Naive thymus-derived CD8-positive, alpha-beta T cell (primary cell): ENCODE results near the gene MIP. TPM values are rescaled to one million over a fixed set of nuclear protein-coding genes. Genes with fewer than 3 reads are reported as not detected.
"Not testable (repeated sequence)": the region's sequence is repeated elsewhere in the genome, so short reads cannot be mapped to it uniquely, and the experiment has no call there.

ENCODE experiments used
- ATAC-seq, 2 donors: fragments of 150-1000 bp; cut with Tn5 transposase in 1 of 2; sonication (Bioruptor Pico), chemical (Tn5 transposase) in 1 of 2; 1 replicate in 1 of 2; 2 replicates in 1 of 2; pipeline ENCODE4 v1.10.0; 2021; ENCODE audit warnings: mild to moderate bottlenecking in 2 of 2, moderate library complexity in 2 of 2
- POLR2A ChIA-PET: fragments of 350-600 bp; sonication (Branson Sonifier 250); formaldehyde crosslinking; loops from one replicate; lab custom pipeline; 2021; ENCODE audit warnings: antibody characterized with exemption; lab: Charles Lee
- DNase-seq, 10 donors: peaks; one replicate each; pipeline versions ENCODE4 v3.0.0 to v3.0.0-alpha.2; 2020 to 2022
- H3K27ac Mint-ChIP-seq, 10 donors: one replicate each; pipeline ENCODE4 v1.8.0; 2020 to 2022; ENCODE audit warnings: mild to moderate bottlenecking in 10 of 10, mixed read lengths in 10 of 10, moderate library complexity in 4 of 10, inconsistent platforms in 1 of 10
- H3K27me3 Mint-ChIP-seq, 5 donors: one replicate each; pipeline ENCODE4 v1.8.0; 2021 to 2022; ENCODE audit warnings: mixed read lengths in 5 of 5
- H3K36me3 Mint-ChIP-seq, 3 donors: one replicate each; pipeline ENCODE4 v1.8.0; 2020 to 2022; ENCODE audit warnings: mixed read lengths in 3 of 3, mild to moderate bottlenecking in 2 of 3, inconsistent platforms in 1 of 3
- H3K4me1 Mint-ChIP-seq, 4 donors: one replicate each; pipeline ENCODE4 v1.8.0; 2021 to 2022; ENCODE audit warnings: mixed read lengths in 4 of 4
- H3K4me3 Mint-ChIP-seq, 10 donors: one replicate each; pipeline ENCODE4 v1.8.0; 2020 to 2022; ENCODE audit warnings: mild to moderate bottlenecking in 10 of 10, mixed read lengths in 10 of 10, moderate library complexity in 6 of 10, inconsistent platforms in 1 of 10
- H3K9me3 Mint-ChIP-seq, 9 donors: one replicate each; pipeline ENCODE4 v1.8.0; 2020 to 2022; ENCODE audit warnings: mixed read lengths in 9 of 9, mild to moderate bottlenecking in 3 of 9, inconsistent platforms in 1 of 9, moderate library complexity in 1 of 9
- polyA plus RNA-seq, 3 donors: library from polyadenylated mRNA; unstranded; fragments of 300-500 nt; fragmentation: Illumina TruSeq; gene quantifications; one replicate each; pipeline ENCODE4 v1.2.3, GENCODE V29; 2021
- total RNA-seq, 8 experiments: library from RNA in 2 of 8; stranded (reverse) in 2 of 8; gene quantifications; one replicate each; pipeline ENCODE4 v1.2.3 and lab custom pipeline; 2021 to 2026

MIP gene
- total and polyA plus RNA-seq, 5 experiments from 2014 or later: not detected

DNA sequence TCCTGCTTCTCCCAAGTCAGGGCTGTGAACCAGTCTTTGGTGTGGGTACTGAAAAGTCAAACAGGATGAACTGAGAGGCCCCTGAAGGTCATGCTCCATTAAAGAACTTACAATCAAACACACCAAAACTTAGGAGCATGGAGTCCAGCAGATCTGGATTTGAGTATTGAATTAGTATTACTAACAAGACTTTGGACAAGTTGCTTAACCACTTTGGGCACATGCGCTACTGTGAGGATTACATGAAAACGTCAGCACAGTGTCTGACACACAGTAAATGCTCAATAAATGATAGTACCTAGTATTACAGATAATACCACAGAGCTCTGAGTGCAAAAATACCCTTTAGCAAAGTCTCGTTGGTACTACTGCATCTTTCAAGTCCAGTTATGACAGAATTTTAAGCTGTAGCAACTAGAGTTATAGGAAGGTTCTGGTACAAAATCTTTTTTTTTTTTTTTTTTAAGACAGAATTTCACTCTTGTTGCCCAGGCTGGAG is 28.5 kb downstream of the MIP start:
- Mint-ChIP-seq H3K27ac (no peak overlapping the region), H3K36me3 (peaks cover 2 to 13% (median 11%) of the 10 kb centered on the region in 3 donors), H3K27me3 (no peaks in the 10 kb centered on the region), H3K4me3 (no peak overlapping the region), H3K9me3 (no peaks in the 10 kb centered on the region), H3K4me1 (peaks cover 8 to 14% (median 10%) of the 10 kb centered on the region in 4 donors)
- no peak for ATAC-seq
- no peak for DNase-seq
- POLR2A ChIA-PET: interaction anchor here (0.5 to 0.7 kb wide), 3 partner anchors 16 to 131 kb away, joined by 3 read pairs; no protein-coding TSS in a partner anchor

GRCh38 chr12:56425193-56425592 is 29.3 kb downstream of the MIP start:
- peak in 2 of 10 donors; percentile 17 to 26 for DNase-seq
- peak overlapping the region in 4 of 10 donors; percentile 12 to 48 (median 28) for H3K4me3 Mint-ChIP-seq
- peaks cover 8 to 14% (median 10%) of the 10 kb centered on the region in 4 donors for H3K4me1 Mint-ChIP-seq
- peak overlapping the region; percentile 1 to 93 (median 78) for H3K27ac Mint-ChIP-seq
- H3K27me3 Mint-ChIP-seq: no peaks in the 10 kb centered on the region
- peak; percentile 75 to 79 for ATAC-seq
- no peaks in the 10 kb centered on the region for H3K9me3 Mint-ChIP-seq
- peaks cover 3 to 15% (median 15%) of the 10 kb centered on the region in 3 donors for H3K36me3 Mint-ChIP-seq
- POLR2A ChIA-PET: interaction anchor here (0.5 to 1.0 kb wide), 2 partner anchors 17 to 117 kb away, joined by 3 read pairs; no protein-coding TSS in a partner anchor

GRCh38 chr12:56420411-56420810 is 34.0 kb downstream of the MIP start:
- Mint-ChIP-seq H3K36me3 (peaks cover 3 to 17% (median 10%) of the 10 kb centered on the region in 3 donors), H3K9me3 (no peaks in the 10 kb centered on the region), H3K4me1 (peaks cover 6 to 9% (median 9%) of the 10 kb centered on the region in 4 donors), H3K27me3 (no peaks in the 10 kb centered on the region), H3K4me3 (no peak overlapping the region), H3K27ac (peak overlapping the region in 1 of 10 donors; percentile 16)
- POLR2A ChIA-PET: no interaction called here
- no peak for ATAC-seq
- DNase-seq: no peak

- Mint-ChIP-seq H3K4me3 (no peak overlapping the region), H3K27me3 (no peaks in the 10 kb centered on the region), H3K9me3 (no peaks in the 10 kb centered on the region), H3K4me1 (no peaks in the 10 kb centered on the region), H3K36me3 (peaks cover 3 to 14% (median 8%) of the 10 kb centered on the region in 3 donors), H3K27ac (no peak overlapping the region)
- no peak for DNase-seq
- ATAC-seq: no peak
- POLR2A ChIA-PET: no interaction called here
Observed at GRCh38 chr12:56417739-56418138, 36.7 kb downstream of the MIP start.

GRCh38 chr12:56414401-56414800 is 40.1 kb downstream of the MIP start:
- H3K27me3 Mint-ChIP-seq: no peaks in the 10 kb centered on the region
- POLR2A ChIA-PET: no interaction called here
- ATAC-seq (no peak), DNase-seq (no peak)
- H3K27ac Mint-ChIP-seq: no peak overlapping the region
- no peak overlapping the region for H3K4me3 Mint-ChIP-seq
- H3K36me3 Mint-ChIP-seq: peaks cover 0 to 4% (median 0%) of the 10 kb centered on the region in 3 donors
- H3K9me3 Mint-ChIP-seq: no peaks in the 10 kb centered on the region
- no peaks in the 10 kb centered on the region for H3K4me1 Mint-ChIP-seq

DNA sequence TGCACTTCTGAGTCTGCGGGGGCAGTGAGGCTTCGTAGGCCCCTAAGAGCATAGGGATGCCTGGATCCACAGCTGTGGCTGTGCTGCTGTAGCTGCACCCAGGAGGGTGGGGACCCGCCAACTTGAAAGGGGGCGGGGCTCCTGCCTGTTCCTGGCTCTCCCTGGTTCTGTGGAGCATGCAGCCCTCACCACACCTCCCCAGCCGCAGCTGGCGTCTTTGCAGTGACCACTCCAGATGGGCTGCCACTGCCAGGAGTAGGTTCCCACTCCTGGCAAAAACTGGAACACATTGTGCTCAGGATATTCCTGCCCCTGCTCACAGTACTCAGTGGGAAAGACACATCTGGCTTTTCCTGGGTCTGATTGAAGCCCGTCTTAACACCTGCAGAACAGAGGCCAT is 41.1 kb downstream of the MIP start:
- POLR2A ChIA-PET: no interaction called here
- no peaks in the 10 kb centered on the region for H3K36me3 Mint-ChIP-seq

GRCh38 chr12:56411781-56412639 is 42.4 kb downstream of the MIP start:
- H3K27me3 Mint-ChIP-seq: no peaks in the 10 kb centered on the region
- H3K4me3 Mint-ChIP-seq: no peak overlapping the region
- no peaks in the 10 kb centered on the region for H3K36me3 Mint-ChIP-seq
- POLR2A ChIA-PET: no interaction called here
- no peaks in the 10 kb centered on the region for H3K4me1 Mint-ChIP-seq
- H3K27ac Mint-ChIP-seq: no peak overlapping the region
- ATAC-seq (no peak), DNase-seq (no peak)
- H3K9me3 Mint-ChIP-seq: no peaks in the 10 kb centered on the region

More for the DNA sequence above, 41.1 kb downstream of the MIP start:
- no peak overlapping the region for H3K4me3 Mint-ChIP-seq
- no peaks in the 10 kb centered on the region for H3K27me3 Mint-ChIP-seq
- H3K27ac Mint-ChIP-seq: no peak overlapping the region
- DNase-seq (no peak), ATAC-seq (no peak)
- no peaks in the 10 kb centered on the region for H3K4me1 Mint-ChIP-seq
- H3K9me3 Mint-ChIP-seq: no peaks in the 10 kb centered on the region

DNA sequence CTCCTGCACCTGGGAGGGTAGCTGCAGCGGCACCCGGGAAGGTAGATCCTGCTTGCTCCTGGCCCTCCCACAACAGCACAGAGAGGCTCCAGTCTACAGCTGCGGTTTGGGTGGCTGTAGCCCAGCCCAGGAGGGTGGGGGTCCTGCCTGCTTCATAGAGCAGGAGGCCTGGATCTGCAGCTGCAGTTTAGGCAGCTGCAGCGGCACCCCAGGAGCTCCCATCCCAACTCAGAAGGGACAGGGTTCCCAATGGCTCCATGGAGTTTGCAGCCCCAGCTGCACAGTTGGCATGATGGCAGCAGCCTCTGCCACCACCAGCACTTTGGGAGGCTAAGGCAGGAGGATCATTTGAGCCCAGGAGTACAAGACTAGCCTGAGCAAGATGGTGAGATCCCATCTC is 43.7 kb downstream of the MIP start:
- Mint-ChIP-seq H3K4me3 (no peak overlapping the region), H3K9me3 (no peaks in the 10 kb centered on the region), H3K27ac (no peak overlapping the region), H3K4me1 (no peaks in the 10 kb centered on the region), H3K36me3 (no peaks in the 10 kb centered on the region), H3K27me3 (no peaks in the 10 kb centered on the region)
- POLR2A ChIA-PET: no interaction called here
- DNase-seq: no peak
- no peak for ATAC-seq

- Mint-ChIP-seq H3K27me3 (no peaks in the 10 kb centered on the region), H3K9me3 (no peaks in the 10 kb centered on the region), H3K27ac (no peak overlapping the region), H3K4me1 (no peaks in the 10 kb centered on the region), H3K4me3 (no peak overlapping the region), H3K36me3 (no peaks in the 10 kb centered on the region)
- no peak for DNase-seq
- ATAC-seq: no peak
- POLR2A ChIA-PET: no interaction called here
Observed at GRCh38 chr12:56408799-56409417, 45.5 kb downstream of the MIP start.

GRCh38 chr12:56404227-56404626 is 50.2 kb downstream of the MIP start:
- ATAC-seq, H3K36me3 Mint-ChIP-seq, POLR2A ChIA-PET, H3K4me1 Mint-ChIP-seq, H3K27me3 Mint-ChIP-seq, DNase-seq, H3K4me3 Mint-ChIP-seq, H3K27ac Mint-ChIP-seq: not testable (repeated sequence)
- H3K9me3 Mint-ChIP-seq: peaks cover 0 to 11% (median 7%) of the 10 kb centered on the region in 9 donors

- POLR2A ChIA-PET, DNase-seq, H3K4me1 Mint-ChIP-seq, ATAC-seq, H3K27me3 Mint-ChIP-seq, H3K27ac Mint-ChIP-seq, H3K4me3 Mint-ChIP-seq: not testable (repeated sequence)
- H3K36me3 Mint-ChIP-seq: peaks cover 0 to 15% (median 6%) of the 10 kb centered on the region in 3 donors
- H3K9me3 Mint-ChIP-seq: peaks cover 5 to 23% (median 13%) of the 10 kb centered on the region in 9 donors
Observed at GRCh38 chr12:56401612-56402011, 52.8 kb downstream of the MIP start.

DNA sequence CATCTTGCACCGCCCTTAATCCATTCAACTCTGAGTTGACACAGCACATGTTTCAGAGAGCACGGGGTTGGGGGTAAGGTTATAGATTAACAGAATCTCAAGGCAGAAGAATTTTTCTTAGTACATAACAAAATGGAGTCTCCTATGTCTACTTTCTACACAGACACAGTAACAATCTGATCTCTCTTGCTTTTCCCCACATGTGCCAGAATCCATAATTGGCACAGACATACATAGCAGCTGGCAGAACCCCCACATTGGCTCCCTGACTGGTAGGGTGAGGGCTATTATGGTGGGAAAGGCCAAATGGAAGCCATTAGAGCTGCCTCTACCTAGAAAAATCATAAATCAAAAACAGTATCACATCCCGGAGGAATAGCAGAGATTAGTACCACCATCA is 53.3 kb downstream of the MIP start:
- H3K4me3 Mint-ChIP-seq, H3K27ac Mint-ChIP-seq, DNase-seq, POLR2A ChIA-PET, H3K4me1 Mint-ChIP-seq, H3K27me3 Mint-ChIP-seq, ATAC-seq: not testable (repeated sequence)
- Mint-ChIP-seq H3K9me3 (peaks cover 5 to 23% (median 13%) of the 10 kb centered on the region in 9 donors), H3K36me3 (peaks cover 0 to 15% (median 6%) of the 10 kb centered on the region in 3 donors)
